Stimulated activated naive CD8-positive, alpha-beta T cell treated with anti-CD3 and anti-CD28 coated beads, Interleukin-15, Interleukin-2, amounts not matched to agents 100 ng/mL and 50 ng/mL, for 24 hours (primary cell): ENCODE measurements around the gene STAU1.
A peak's percentile ranks its signal among the peaks of the same experiment; 100 is the strongest.
"Not testable (repeated sequence)": the region's sequence is repeated elsewhere in the genome, so short reads cannot be mapped to it uniquely, and the experiment has no call there.

Source experiments
- H3K27ac Mint-ChIP-seq: one replicate; pipeline ENCODE4 v1.8.0; 2021; ENCODE audit warnings: mild to moderate bottlenecking, mixed read lengths
- H3K27me3 Mint-ChIP-seq: one replicate; pipeline ENCODE4 v1.8.0; 2021; ENCODE audit warnings: mixed read lengths
- H3K36me3 Mint-ChIP-seq: one replicate; pipeline ENCODE4 v1.8.0; 2021; ENCODE audit warnings: low read depth, mixed read lengths
- H3K4me1 Mint-ChIP-seq: one replicate; pipeline ENCODE4 v1.8.0; 2021; ENCODE audit warnings: low read depth, mixed read lengths
- H3K4me3 Mint-ChIP-seq: one replicate; pipeline ENCODE4 v1.8.0; 2021; ENCODE audit warnings: mild to moderate bottlenecking, mixed read lengths
- H3K9me3 Mint-ChIP-seq: one replicate; pipeline ENCODE4 v1.8.0; 2021; ENCODE audit warnings: mixed read lengths

STAU1 gene

DNA sequence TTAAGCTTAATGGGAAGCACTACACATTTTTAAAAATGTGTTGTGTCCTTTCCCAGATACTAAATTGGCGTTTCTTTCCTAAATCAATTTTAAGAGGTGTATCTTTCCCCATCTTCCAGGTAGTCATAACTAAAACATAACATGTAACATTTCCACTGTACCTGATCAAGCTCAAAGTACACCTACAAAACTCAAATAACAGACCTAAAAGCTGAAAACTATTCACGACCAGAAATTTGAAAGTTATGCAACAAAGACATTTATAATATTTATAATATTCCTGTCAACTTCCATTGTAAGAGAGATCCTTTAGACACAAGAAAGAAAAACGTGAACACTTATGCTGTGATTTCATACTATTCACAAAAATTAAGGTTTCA, 3.5 kb downstream of the STAU1 start:
- peak overlapping the region; percentile 45 for H3K27ac Mint-ChIP-seq
- H3K9me3 Mint-ChIP-seq, result no peaks in the 10 kb centered on the region
- peak overlapping the region; percentile 92 for H3K4me3 Mint-ChIP-seq
- no peaks in the 10 kb centered on the region for H3K27me3 Mint-ChIP-seq
- peaks cover 29% of the 10 kb centered on the region for H3K36me3 Mint-ChIP-seq
- peaks cover 69% of the 10 kb centered on the region for H3K4me1 Mint-ChIP-seq

DNA sequence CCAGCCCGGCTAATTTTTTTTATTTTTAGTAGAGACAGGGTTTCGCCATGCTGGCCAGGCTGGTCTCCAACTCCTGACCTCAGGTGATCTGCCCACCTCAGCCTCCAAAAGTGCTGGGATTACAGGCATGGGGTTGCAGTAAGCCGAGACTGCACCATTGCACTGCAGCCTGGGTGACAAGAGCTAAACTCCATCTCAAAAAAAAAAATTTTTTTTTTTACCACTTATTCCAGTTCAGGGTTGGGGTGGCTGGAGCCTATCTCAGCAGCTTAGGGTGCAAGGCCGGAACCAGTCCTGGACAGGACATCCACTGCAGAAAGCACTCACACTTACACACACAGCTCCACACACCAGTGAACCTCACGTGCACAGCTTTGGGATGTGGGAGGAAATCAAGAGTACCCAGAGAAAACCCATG, 4.0 kb downstream of the STAU1 start:
- Mint-ChIP-seq H3K4me3 (peak overlapping the region; percentile 30), H3K27ac (peak overlapping the region; percentile 45), H3K4me1 (peaks cover 75% of the 10 kb centered on the region), H3K36me3 (peaks cover 29% of the 10 kb centered on the region)
- not testable (repeated sequence) for H3K27me3 Mint-ChIP-seq, H3K9me3 Mint-ChIP-seq

DNA sequence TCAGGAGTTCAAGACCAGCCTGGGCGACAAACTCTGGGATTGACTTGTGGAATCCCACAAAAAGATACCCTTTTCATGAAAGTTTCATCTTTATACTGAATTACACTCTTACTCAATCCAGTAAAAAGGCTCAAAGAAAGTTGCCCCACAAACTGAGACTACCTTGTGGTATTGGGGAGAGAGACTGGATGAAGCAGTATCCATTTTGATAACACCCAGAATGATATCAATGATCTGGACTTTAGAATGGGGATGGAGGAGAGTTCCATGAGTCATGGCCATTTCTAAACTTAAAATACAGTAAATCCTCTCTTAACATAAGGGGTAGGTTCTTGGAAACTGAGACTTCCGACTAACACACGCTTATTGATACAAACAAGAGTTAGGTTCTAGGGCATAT, 4.7 kb downstream of the STAU1 start:
- Mint-ChIP-seq H3K9me3 (no peaks in the 10 kb centered on the region), H3K4me3 (peak overlapping the region; percentile 27), H3K27ac (peak overlapping the region; percentile 26), H3K27me3 (no peaks in the 10 kb centered on the region), H3K4me1 (peaks cover 77% of the 10 kb centered on the region), H3K36me3 (peaks cover 29% of the 10 kb centered on the region)

DNA sequence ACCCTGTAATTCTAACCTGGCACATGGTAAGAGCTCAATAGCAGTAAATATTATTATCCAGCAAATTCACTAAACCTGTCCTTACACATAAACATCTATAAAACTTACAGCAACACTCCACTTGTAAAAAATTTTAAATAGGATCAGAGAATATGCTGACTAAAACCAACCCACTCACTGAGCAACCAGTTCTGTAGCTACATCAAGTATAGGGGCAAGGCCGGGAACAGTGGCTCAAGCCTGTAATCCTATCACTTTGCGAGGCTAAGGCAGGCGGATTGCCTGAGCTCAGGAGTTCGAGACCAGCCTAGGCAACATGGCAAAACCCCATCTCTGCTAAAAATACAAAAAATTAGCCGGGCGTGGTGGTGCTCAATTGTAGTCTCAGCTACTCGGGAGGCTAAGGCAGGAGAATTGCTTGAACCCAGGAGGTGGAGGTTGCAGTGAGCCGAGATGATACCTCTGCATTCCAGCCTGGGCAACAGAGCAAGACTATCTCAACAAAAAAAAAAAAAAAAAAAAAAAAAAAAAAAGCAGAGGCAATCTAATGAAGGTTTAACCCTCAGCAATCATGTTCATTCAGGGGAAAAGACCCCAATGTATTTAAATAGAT, 6.8 kb downstream of the STAU1 start:
- H3K36me3 Mint-ChIP-seq, result peaks cover 37% of the 10 kb centered on the region
- H3K27ac Mint-ChIP-seq, result no peak overlapping the region
- peaks cover 83% of the 10 kb centered on the region for H3K4me1 Mint-ChIP-seq
- no peaks in the 10 kb centered on the region for H3K27me3 Mint-ChIP-seq
- H3K4me3 Mint-ChIP-seq, result no peak overlapping the region
- no peaks in the 10 kb centered on the region for H3K9me3 Mint-ChIP-seq

DNA sequence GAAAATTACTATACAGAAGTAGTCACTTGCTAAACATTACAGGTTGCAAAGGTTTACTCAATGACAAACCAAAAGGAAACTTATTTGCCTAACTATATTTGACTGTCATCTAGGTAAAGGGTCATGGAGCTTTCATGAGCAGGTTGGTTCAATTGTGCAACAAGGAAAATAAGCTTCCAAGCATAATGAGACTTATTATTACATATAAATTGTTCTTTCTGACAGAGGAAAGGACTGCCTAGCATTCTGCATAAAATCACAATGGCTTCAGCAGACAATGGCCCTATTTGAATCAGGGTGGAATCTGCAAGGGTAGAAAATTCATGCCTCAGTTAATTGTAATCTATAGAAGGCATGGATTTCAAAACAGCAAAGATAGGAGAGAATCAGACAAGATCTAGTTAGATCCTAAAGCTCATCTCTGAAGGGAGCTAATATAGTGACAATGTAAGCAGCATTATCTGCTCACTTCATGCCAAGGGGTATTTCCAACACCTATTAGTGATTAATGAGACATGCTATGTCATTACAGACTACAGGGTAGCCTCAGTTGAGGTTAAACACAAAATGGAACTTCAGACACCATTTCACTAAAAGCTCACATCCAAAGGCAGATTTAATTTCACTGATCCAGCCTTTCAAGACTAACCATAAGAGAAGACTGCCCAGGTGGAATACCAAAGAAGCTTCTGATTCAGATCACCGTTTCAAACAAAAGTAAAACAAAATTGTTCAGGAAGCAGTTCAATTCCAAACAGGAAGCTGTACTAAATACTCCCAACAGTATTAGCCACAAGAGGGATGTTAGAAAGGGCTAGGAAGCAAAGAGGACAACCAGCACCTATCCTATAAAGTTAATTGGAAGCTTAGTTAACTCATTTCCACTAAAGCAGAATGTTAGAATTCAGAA, 8.5 kb downstream of the STAU1 start:
- Mint-ChIP-seq H3K9me3 (no peaks in the 10 kb centered on the region), H3K4me1 (peaks cover 65% of the 10 kb centered on the region), H3K27me3 (no peaks in the 10 kb centered on the region), H3K4me3 (no peak overlapping the region), H3K27ac (peak overlapping the region; percentile 1), H3K36me3 (peaks cover 27% of the 10 kb centered on the region)

DNA sequence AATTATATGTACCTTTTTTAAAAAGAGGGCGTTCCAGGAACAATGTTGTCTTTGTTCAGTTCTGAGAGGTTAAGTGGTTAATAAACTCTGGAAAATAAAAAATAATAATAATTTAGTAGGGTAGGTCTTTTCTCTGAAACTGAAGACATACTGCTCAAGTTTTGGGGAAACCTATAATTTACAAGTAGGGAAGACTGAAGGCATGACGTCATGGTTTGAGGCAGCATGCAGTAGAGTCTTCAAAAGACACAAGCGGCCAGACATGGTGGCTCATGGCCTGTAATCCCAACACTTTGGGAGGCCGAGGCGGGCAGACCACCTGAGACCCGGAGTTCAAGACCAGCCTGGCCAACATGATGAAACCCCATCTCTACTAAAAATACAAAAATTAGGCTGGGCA, 14.0 kb downstream of the STAU1 start:
- Mint-ChIP-seq H3K4me3 (no peak overlapping the region), H3K36me3 (peaks cover 52% of the 10 kb centered on the region), H3K27ac (no peak overlapping the region), H3K4me1 (peaks cover 38% of the 10 kb centered on the region), H3K9me3 (no peaks in the 10 kb centered on the region), H3K27me3 (no peaks in the 10 kb centered on the region)

DNA sequence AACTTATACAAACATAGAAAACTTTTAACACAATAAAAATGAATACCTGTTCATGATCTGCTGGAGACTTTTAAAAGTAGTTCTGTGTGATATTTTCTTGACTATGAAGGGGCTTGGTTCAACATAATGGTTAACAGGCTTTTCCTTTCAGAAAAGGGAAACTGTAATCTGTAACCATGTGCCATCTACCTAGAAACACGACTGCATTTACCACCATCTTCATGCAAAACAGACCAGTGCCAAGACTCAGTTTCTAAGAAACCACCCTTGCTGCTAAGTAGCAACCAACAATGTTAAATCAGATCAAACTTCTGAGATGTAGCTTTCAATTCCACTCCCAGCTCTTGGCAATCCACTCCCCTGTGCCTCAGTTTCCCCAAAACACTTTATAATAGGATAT, 15.7 kb downstream of the STAU1 start:
- H3K36me3 Mint-ChIP-seq, result peaks cover 53% of the 10 kb centered on the region
- H3K4me1 Mint-ChIP-seq, result peaks cover 44% of the 10 kb centered on the region
- H3K9me3 Mint-ChIP-seq, result no peaks in the 10 kb centered on the region
- H3K27ac Mint-ChIP-seq, result no peak overlapping the region
- no peaks in the 10 kb centered on the region for H3K27me3 Mint-ChIP-seq
- H3K4me3 Mint-ChIP-seq, result no peak overlapping the region

DNA sequence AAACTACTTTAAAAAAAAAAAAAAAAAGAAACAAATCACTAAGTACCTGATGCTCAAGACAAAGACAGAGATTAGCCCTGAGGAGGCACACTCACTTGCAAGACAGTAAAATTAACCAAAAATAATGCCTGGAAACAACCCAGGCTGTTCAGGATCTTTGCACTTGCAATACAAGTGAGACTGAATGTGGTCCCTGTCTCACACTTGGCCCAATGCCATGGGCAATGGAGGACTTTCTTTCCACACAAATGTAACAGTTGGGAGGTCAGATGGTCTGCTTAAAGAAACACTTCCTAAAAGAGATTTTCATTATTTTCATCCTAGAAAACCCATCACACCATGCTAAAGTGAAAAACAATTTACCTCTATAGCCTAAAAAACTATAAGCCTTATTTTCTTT, 16.2 kb downstream of the STAU1 start:
- Mint-ChIP-seq H3K9me3 (no peaks in the 10 kb centered on the region), H3K4me3 (no peak overlapping the region), H3K27ac (no peak overlapping the region), H3K4me1 (peaks cover 49% of the 10 kb centered on the region), H3K27me3 (no peaks in the 10 kb centered on the region), H3K36me3 (peaks cover 53% of the 10 kb centered on the region)

DNA sequence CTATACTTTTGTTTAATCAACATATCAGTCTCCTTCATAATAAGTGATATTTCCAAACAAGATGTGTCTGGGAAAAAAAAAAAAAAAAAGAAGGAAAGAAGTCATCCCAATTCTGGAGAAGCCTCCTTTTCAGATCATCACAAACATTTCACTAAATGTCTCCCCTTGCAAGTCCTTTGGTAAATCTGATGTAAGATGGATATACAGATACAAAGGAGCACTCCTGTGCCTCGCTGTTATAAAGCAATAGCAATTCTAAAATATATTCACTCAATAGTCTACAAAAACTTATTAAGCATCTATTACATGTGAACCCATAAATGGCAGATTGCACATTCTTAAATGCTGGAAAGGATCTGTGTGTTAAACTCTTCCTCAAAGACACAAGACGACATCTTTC, 17.4 kb downstream of the STAU1 start:
- H3K27ac Mint-ChIP-seq, result no peak overlapping the region
- H3K4me3 Mint-ChIP-seq, result no peak overlapping the region
- H3K36me3 Mint-ChIP-seq, result peaks cover 48% of the 10 kb centered on the region
- H3K27me3 Mint-ChIP-seq, result no peaks in the 10 kb centered on the region
- no peaks in the 10 kb centered on the region for H3K9me3 Mint-ChIP-seq
- peaks cover 61% of the 10 kb centered on the region for H3K4me1 Mint-ChIP-seq

DNA sequence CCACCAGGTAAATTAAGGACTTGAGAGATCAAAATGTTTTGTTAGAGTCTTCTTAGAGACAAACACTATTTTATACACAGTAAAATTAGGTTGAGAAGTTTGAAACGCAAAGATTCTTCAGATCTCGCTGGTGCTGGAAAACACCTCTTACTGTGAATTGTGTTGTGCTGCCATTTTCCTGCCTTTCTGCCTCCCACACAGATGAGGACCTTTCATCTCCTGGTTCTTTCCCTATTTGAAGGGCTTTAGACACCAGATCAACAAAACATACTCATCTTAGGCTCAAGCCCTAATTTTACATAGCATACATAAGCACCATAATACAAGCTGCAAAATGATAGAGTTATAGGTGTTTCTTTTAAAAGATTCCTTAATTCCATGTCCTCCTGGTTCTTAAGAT, 18.6 kb downstream of the STAU1 start:
- H3K27ac Mint-ChIP-seq, result peak overlapping the region; percentile 24

DNA sequence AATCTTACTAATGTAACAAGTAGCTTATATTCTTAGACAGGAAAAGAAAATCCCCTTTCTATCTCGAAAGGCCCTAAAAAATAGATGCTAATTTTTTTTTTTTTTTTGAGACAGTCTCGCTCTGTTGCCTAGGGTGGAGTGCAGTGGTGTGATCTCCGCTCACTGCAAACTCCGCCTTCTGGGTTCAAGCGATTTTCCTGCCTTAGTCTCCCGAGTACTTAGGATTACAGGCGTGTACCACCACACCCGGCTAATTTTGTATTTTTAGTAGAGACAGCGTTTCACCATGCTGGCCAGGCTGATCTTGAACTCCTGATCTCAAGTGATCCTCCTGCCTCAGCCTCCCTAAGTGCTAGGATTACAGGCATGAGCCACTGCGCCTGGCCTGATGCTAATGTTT, 19.3 kb downstream of the STAU1 start:
- H3K27me3 Mint-ChIP-seq, H3K4me3 Mint-ChIP-seq, H3K9me3 Mint-ChIP-seq: not testable (repeated sequence)
- H3K27ac Mint-ChIP-seq, result peak overlapping the region; percentile 40
- H3K4me1 Mint-ChIP-seq, result peaks cover 64% of the 10 kb centered on the region
- peaks cover 51% of the 10 kb centered on the region for H3K36me3 Mint-ChIP-seq

More for the DNA sequence above, 18.6 kb downstream of the STAU1 start:
- no peak overlapping the region for H3K4me3 Mint-ChIP-seq
- no peaks in the 10 kb centered on the region for H3K27me3 Mint-ChIP-seq
- H3K4me1 Mint-ChIP-seq, result peaks cover 64% of the 10 kb centered on the region
- peaks cover 51% of the 10 kb centered on the region for H3K36me3 Mint-ChIP-seq
- no peaks in the 10 kb centered on the region for H3K9me3 Mint-ChIP-seq

DNA sequence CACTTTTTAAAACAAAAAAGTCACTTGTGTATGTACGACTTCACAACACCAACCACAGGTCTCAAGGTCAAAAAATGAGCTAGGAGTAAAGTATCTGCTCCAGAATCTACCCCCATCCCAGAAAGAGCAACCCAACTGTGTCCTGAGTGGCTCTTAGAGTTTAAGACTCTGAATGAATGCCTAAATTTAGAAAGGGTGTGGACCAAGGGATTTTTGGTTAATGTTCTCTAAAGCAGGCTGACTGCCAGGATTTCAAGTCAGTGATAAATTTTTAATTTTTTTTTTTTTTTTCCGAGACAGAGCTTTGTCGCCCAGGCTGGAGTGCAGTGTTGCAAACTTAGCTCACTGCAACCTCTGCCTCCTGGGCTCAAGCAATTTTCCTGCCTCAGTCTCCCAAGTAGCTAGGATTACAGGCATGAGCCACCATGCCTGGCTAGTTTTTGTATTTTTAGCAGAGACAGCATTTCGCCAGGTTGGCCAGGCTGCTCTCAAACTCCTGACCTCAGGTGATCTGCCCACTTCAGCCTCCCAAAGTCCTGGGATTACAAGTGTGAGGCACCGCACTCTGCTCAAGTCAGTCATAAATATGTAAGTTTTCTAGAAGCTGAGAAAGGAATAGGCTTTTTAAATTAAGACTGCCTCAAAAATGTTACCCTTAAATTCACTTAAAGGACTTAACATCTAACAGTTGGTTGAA, 20.2 kb downstream of the STAU1 start:
- Mint-ChIP-seq H3K9me3 (no peaks in the 10 kb centered on the region), H3K27me3 (no peaks in the 10 kb centered on the region), H3K27ac (peak overlapping the region; percentile 82), H3K4me1 (peaks cover 61% of the 10 kb centered on the region), H3K36me3 (peaks cover 49% of the 10 kb centered on the region), H3K4me3 (no peak overlapping the region)

DNA sequence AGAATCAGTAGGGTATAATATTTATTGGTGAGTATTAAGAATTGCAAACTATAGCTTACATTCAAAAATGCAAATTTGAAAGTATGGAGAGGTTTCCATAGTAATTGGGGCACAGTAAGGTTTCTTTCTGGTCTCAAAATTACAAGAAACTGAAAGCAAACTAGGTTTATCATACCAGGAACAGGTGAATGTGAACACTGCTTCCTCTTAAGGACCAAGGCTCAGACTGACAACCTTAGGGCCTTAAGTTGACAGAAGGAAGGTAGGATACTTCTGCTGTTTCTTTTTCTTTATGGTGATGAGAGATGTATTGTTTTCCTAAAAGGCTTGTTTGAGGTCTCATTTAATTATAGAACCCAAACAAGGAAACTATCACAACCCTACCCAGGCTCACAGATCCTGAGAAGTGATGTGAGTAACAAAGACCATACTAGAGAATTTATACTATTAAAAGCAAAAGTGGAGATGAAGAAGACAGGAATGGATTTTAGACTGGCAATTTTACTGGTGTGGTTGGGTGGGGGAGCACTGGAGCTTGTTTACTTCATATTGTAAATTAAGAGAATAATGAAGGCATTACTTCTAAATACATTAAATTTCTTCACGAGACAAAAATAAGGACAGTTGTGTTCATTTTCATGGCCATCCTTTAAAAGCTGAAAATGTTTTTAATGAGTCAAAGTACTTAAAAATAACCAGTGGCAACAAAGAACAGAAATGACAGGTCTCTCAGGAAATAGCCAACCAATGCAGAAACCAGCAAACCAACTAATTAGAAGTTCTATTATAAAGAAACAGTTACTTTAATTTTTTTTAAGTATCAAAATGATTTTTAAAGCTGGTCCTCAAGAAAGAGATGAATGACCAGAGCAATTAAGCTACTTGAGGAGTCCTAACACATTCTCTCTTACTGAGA, 21.3 kb downstream of the STAU1 start:
- Mint-ChIP-seq H3K4me1 (peaks cover 66% of the 10 kb centered on the region), H3K27ac (peak overlapping the region; percentile 84), H3K9me3 (no peaks in the 10 kb centered on the region), H3K27me3 (no peaks in the 10 kb centered on the region), H3K36me3 (peaks cover 46% of the 10 kb centered on the region), H3K4me3 (peak overlapping the region; percentile 47)

DNA sequence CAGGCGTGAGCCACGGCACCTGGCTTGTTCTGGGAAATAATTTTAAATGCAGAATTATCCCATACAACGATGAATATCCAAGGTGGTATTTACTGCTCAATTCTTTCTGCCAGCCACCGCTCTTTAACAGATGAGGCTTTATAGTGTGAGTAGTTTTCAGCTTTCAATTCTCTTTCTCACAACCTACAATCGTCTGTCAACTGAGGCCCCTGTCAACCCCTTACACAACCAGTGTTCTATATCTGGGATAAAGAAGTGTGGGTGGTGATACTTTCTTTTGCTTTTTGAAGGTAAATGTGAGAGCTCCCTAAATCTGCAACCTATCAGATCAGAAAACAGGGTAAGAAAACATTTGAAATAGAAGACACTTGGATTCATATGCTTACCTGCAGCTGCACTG, 22.5 kb downstream of the STAU1 start:
- no peak overlapping the region for H3K4me3 Mint-ChIP-seq
- no peaks in the 10 kb centered on the region for H3K9me3 Mint-ChIP-seq
- peaks cover 73% of the 10 kb centered on the region for H3K4me1 Mint-ChIP-seq
- peak overlapping the region; percentile 84 for H3K27ac Mint-ChIP-seq
- no peaks in the 10 kb centered on the region for H3K27me3 Mint-ChIP-seq
- H3K36me3 Mint-ChIP-seq, result peaks cover 46% of the 10 kb centered on the region
